CD4-positive, alpha-beta T cell treated with Interleukin-15 for 1 hour (primary cell): ENCODE results near the gene KIAA1191.
"Not testable (repeated sequence)": the region's sequence is repeated elsewhere in the genome, so short reads cannot be mapped to it uniquely, and the experiment has no call there.

Experiments
- DNase-seq: peaks from one replicate; pipeline ENCODE4 v3.0.0-alpha.2; 2020

The KIAA1191 gene

GRCh38 chr5:176305356-176305755, 56.2 kb downstream of the KIAA1191 start:
- not testable (repeated sequence) for DNase-seq
